Right lobe of liver (tissue), 4 donors: ENCODE results near the gene MAP3K20.

Experiments used
- CTCF ChIP-seq, 4 donors: fragments of 200-600 bp in 3 of 4; fragments of 450-650 bp in 1 of 4; IDR thresholded peaks; one replicate each; pipeline versions ENCODE4 v1.5.1 to v1.8.0; 2016 to 2022; ENCODE audit warnings: antibody characterized with exemption in 4 of 4, mild to moderate bottlenecking in 2 of 4
- POLR2A ChIP-seq: fragments of 450-650 bp; IDR thresholded peaks from one replicate; pipeline ENCODE4 v1.6.1; 2017; ENCODE audit warnings: antibody characterized with exemption, mild to moderate bottlenecking
- donor health status: DM: no; HTN: no; CAD: no.
- donor health status: DM: no; HTN: no; CAD: no.
- donor health status: DM: no; HTN: yes; CAD: no.

GRCh38 chr2:173280853-173281252, 205.2 kb downstream of the MAP3K20 start:
- TF ChIP-seq CTCF (IDR thresholded peaks at IDR 0.05), result no peak
- TF ChIP-seq POLR2A, result no peak
